BE2C (cell line): Measurements from ENCODE around the gene ANKS3.

ENCODE experiments used
- DNase-seq: peaks from one replicate; pipeline ENCODE4 v3.0.0-alpha.2; 2020
- H3K27me3 ChIP-seq: fragments of 250-450 bp; sonication (Bioruptor Pico); 2 replicates; pipeline ENCODE4 v1.5.1; 2020; ENCODE audit warnings: mild to moderate bottlenecking
- H3K36me3 ChIP-seq: fragments of 250-450 bp; sonication (Bioruptor Pico); 2 replicates; pipeline ENCODE4 v1.5.1; 2020; ENCODE audit warnings: mild to moderate bottlenecking
- H3K4me1 ChIP-seq: fragments of 250-450 bp; sonication (Bioruptor Pico); 2 replicates; pipeline ENCODE4 v1.5.1; 2020
- H3K4me3 ChIP-seq: 2 replicates; pipeline ENCODE4 v1.5.1; 2011; ENCODE audit warnings: low read depth, low read length
- H3K9me3 ChIP-seq: fragments of 250-450 bp; sonication (Bioruptor Pico); 2 replicates; pipeline ENCODE4 v1.5.1; 2020
- CTCF ChIP-seq: IDR thresholded peaks from 2 replicates; pipeline ENCODE4 v1.5.1; 2012; ENCODE audit warnings: mild to moderate bottlenecking, low read depth, low read length

ANKS3 gene

GRCh38 chr16:4749700-4750257, 15.7 kb upstream of the ANKS3 start:
- Histone ChIP-seq H3K9me3 (no peaks in the 10 kb centered on the region), H3K4me3 (no peak overlapping the region), H3K36me3 (peaks cover 25% of the 10 kb centered on the region), H3K27me3 (no peaks in the 10 kb centered on the region), H3K4me1 (no peaks in the 10 kb centered on the region; the same call in 1 of the 2 replicates)
- no peak for DNase-seq
- TF ChIP-seq CTCF = no peak

- no peak for TF ChIP-seq CTCF
- H3K27me3 ChIP-seq = no peaks in the 10 kb centered on the region
- no peak for DNase-seq
- peaks cover 25% of the 10 kb centered on the region for H3K36me3 ChIP-seq
- no peaks in the 10 kb centered on the region; the same call in 1 of the 2 replicates for H3K4me1 ChIP-seq
- H3K9me3 ChIP-seq = no peaks in the 10 kb centered on the region
- no peak overlapping the region for H3K4me3 ChIP-seq
These were observed 14.8 kb upstream of the ANKS3 start for GRCh38 chr16:4748682-4749411.

DNA sequence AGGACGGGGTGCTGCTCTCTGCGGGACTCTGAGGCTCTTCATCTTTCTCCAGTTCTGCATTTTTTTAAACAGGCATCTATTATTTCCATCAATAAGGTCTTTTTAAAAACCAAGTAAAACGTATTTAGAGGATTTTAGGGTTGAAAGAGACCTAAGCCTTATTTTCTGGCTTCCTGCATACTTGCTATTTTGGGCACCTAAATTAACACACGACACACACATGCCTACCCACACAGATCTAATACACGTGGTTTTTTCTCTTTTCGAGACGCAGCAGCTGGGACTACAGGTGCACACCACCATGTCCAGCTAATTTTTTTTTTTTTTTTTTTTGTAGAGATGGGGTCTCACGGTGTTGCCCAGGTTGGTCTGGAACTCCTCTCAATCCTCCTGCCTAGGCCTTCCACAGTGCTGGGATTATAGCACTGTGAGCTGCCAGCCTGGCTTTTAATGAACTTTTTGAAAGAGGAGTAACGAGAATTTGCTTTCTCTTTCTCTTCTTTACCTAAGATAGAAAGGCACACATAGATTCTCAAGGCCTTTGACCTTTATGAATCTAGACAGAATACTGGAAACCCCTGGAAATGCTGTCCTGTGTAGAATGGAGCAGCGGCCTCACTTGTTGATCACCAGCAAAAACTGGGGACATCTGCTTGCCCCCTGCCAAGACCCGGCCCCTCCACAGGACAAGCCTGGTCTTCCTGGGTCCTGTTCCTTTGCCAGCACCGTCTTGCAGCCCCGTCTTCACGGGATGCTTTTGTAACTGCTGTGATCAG, 14.0 kb upstream of the ANKS3 start:
- Histone ChIP-seq H3K9me3 (no peaks in the 10 kb centered on the region), H3K4me3 (no peak overlapping the region), H3K36me3 (peaks cover 18% of the 10 kb centered on the region), H3K27me3 (no peaks in the 10 kb centered on the region), H3K4me1 (no peaks in the 10 kb centered on the region; the same call in 1 of the 2 replicates)
- DNase-seq = no peak
- no peak for TF ChIP-seq CTCF

DNA sequence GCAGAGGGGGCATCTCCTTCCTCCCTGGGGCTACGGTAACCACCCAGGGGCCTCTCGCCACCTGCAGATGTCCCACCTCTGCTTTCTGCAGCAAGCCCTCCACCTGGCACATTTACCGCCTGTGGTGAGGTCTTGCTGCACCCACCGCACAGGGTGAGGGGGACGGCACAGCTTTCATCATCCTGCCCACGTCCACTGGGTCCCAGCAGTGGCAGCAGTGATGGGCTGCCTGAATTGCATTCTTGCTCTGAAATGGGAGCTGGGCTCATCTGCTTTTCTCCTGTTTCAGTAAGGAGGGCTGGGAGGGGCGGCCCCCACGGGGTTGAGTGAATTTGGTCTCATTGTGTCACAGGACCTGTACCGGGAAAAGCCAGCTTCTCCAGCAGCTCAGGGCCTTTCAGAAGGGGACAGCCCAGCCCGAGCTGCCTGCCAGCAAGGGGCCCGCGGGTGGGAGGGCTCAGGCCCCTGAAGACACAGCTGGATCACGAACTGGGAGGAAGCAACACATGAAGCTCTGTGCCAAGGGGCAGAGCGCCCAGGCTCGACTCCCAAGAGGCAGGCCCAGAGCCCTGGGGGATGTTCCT, 13.0 kb upstream of the ANKS3 start:
- no peak for TF ChIP-seq CTCF
- Histone ChIP-seq H3K36me3 (peaks cover 8% of the 10 kb centered on the region), H3K9me3 (no peaks in the 10 kb centered on the region), H3K4me3 (no peak overlapping the region), H3K4me1 (no peaks in the 10 kb centered on the region; the same call in 1 of the 2 replicates), H3K27me3 (no peaks in the 10 kb centered on the region)
- DNase-seq = peak; percentile 42

- DNase-seq = no peak
- H3K27me3 ChIP-seq = no peaks in the 10 kb centered on the region
- H3K9me3 ChIP-seq = no peaks in the 10 kb centered on the region
- no peak overlapping the region for H3K4me3 ChIP-seq
- no peaks in the 10 kb centered on the region; the same call in 1 of the 2 replicates for H3K4me1 ChIP-seq
- no peak for TF ChIP-seq CTCF
- H3K36me3 ChIP-seq = peaks cover 5% of the 10 kb centered on the region
These were observed 12.1 kb upstream of the ANKS3 start for GRCh38 chr16:4746215-4746614.
